H1 (cell line): ENCODE results near the gene SLC2A4. TPM values are rescaled to one million over a fixed set of nuclear protein-coding genes. Genes with fewer than 3 reads are reported as not detected.

Experiments used
- CTCF ChIA-PET: fragments of 300-600 bp; sonication (Branson Sonifier 250); formaldehyde crosslinking; loops from one replicate; lab custom pipeline; 2021; ENCODE audit not compliant: partially characterized antibody; lab: Charles Lee
- POLR2A ChIA-PET: fragments of 300-600 bp; sonication (Branson Sonifier 250); formaldehyde crosslinking; loops from one replicate; lab custom pipeline; 2021; ENCODE audit warnings: inconsistent platforms; ENCODE audit not compliant: partially characterized antibody; lab: Charles Lee
- DNase-seq, 2 experiments: peaks; one replicate each; pipeline versions ENCODE4 v3.0.0 to v3.0.0-alpha.2; 2010 to 2022; ENCODE audit warnings: low spot score in 2 of 2, low read depth in 1 of 2, mixed read lengths in 1 of 2
- FAIRE-seq: peaks from 2 replicates; lab custom pipeline; 2011; peaks lifted over from hg19 to GRCh38; lab: Jason Lieb, UNC
- H2AFZ ChIP-seq: 2 replicates; pipeline ENCODE4 v1.8.1; 2012; ENCODE audit warnings: low read length, inconsistent platforms
- H2AK5ac ChIP-seq: 2 replicates; pipeline ENCODE4 v1.6.1; 2013; ENCODE audit warnings: low read depth, low read length
- H2BK120ac ChIP-seq: replicated peaks from 2 replicates; pipeline ENCODE3; 2013; ENCODE audit warnings: low read depth, low read length, inconsistent platforms
- H2BK12ac ChIP-seq: 2 replicates; pipeline ENCODE4 v1.6.1; 2013; ENCODE audit warnings: low read depth, low read length
- H2BK15ac ChIP-seq: 2 replicates; pipeline ENCODE4 v1.6.1; 2013; ENCODE audit warnings: low read length
- H2BK20ac ChIP-seq: 2 replicates; pipeline ENCODE4 v1.6.1; 2013; ENCODE audit warnings: low read length
- H2BK5ac ChIP-seq: 2 replicates; pipeline ENCODE4 v1.6.1; 2013; ENCODE audit warnings: low read depth, low read length
- H3K14ac ChIP-seq: 2 replicates; pipeline ENCODE4 v1.6.1; 2013; ENCODE audit warnings: inconsistent platforms; ENCODE audit not compliant: insufficient read length
- H3K18ac ChIP-seq: 2 replicates; pipeline ENCODE4 v1.6.1; 2013; ENCODE audit warnings: low read length; ENCODE audit errors: extremely low read depth
- H3K23ac ChIP-seq: 2 replicates; pipeline ENCODE4 v1.6.1; 2013; ENCODE audit warnings: inconsistent platforms; ENCODE audit not compliant: insufficient read length
- H3K23me2 ChIP-seq: 2 replicates; pipeline ENCODE4 v1.6.1; 2013; ENCODE audit warnings: low read depth, low read length
- H3K27ac ChIP-seq: 2 replicates; pipeline ENCODE4 v1.6.1; 2011; ENCODE audit warnings: low read depth, low read length, inconsistent platforms
- H3K27me3 ChIP-seq, 4 experiments: replicated peaks in 1 of 4; 1 replicate in 1 of 4; 2 replicates in 3 of 4; pipeline versions ENCODE4 v1.6.1 to v1.8.1; 2011 to 2013; ENCODE audit warnings: low read length in 3 of 4, mild to moderate bottlenecking in 3 of 4, inconsistent platforms in 2 of 4, mixed read lengths in 2 of 4, moderate library complexity in 1 of 4; ENCODE audit not compliant: control insufficient read depth in 3 of 4, insufficient read depth in 3 of 4; ENCODE audit errors: extremely low read depth in 1 of 4
- H3K36me3 ChIP-seq, 4 experiments: 2 replicates each; pipeline versions ENCODE4 v1.6.1 to v1.8.1; 2011 to 2013; ENCODE audit warnings: mild to moderate bottlenecking in 4 of 4, low read length in 3 of 4, moderate library complexity in 2 of 4, control low read depth in 1 of 4, inconsistent platforms in 1 of 4; ENCODE audit not compliant: insufficient read depth in 4 of 4, control insufficient read depth in 2 of 4
- H3K4ac ChIP-seq: replicated peaks from 2 replicates; pipeline ENCODE3; 2013; ENCODE audit warnings: low read length, low read depth, mixed read lengths, inconsistent platforms; ENCODE audit not compliant: insufficient read length
- H3K4me1 ChIP-seq, 4 experiments: replicated peaks in 1 of 4; 1 replicate in 1 of 4; 2 replicates in 3 of 4; pipeline versions ENCODE4 v1.6.1 to v1.8.1; 2011 to 2013; ENCODE audit warnings: low read length in 3 of 4, inconsistent platforms in 2 of 4, mixed read lengths in 1 of 4; ENCODE audit not compliant: insufficient read depth in 4 of 4, control insufficient read depth in 3 of 4
- H3K4me2 ChIP-seq, 2 experiments: 2 replicates each; pipeline versions ENCODE4 v1.6.1 to v1.8.1; 2011 to 2013; ENCODE audit warnings: low read depth in 2 of 2, low read length in 2 of 2, control low read depth in 1 of 2, inconsistent platforms in 1 of 2, mild to moderate bottlenecking in 1 of 2; ENCODE audit not compliant: insufficient read depth in 1 of 2
- H3K4me3 ChIP-seq, 4 experiments: fragments of 200-600, 300-600 bp in 1 of 4; sonication (generic), shearing (Covaris generic), sonication (Bioruptor Twin) in 1 of 4; 2 replicates each; pipeline versions ENCODE4 v1.5.1 to v1.8.1; 2011 to 2016; ENCODE audit warnings: low read length in 4 of 4, low read depth in 3 of 4, control low read depth in 2 of 4, inconsistent platforms in 2 of 4, mild to moderate bottlenecking in 2 of 4, mixed read lengths in 1 of 4, moderate library complexity in 1 of 4; ENCODE audit not compliant: insufficient read depth in 2 of 4; ENCODE audit errors: extremely low read depth in 1 of 4
- H3K56ac ChIP-seq: replicated peaks from 2 replicates; pipeline ENCODE3; 2013; ENCODE audit warnings: low read depth, mild to moderate bottlenecking, mixed read lengths, low read length, inconsistent platforms; ENCODE audit not compliant: insufficient read length
- H3K79me1 ChIP-seq: 2 replicates; pipeline ENCODE4 v1.6.1; 2013; ENCODE audit warnings: low read depth, low read length, control low read depth
- H3K79me2 ChIP-seq, 2 experiments: 2 replicates each; pipeline versions ENCODE4 v1.6.1 to v1.8.1; 2012 to 2013; ENCODE audit warnings: low read length in 2 of 2, mild to moderate bottlenecking in 2 of 2, inconsistent platforms in 1 of 2; ENCODE audit not compliant: insufficient read depth in 2 of 2, control insufficient read depth in 1 of 2
- H3K9ac ChIP-seq, 4 experiments: replicated peaks in 1 of 4; 1 replicate in 1 of 4; 2 replicates in 3 of 4; pipeline versions ENCODE4 v1.6.1 to v1.8.1; 2011 to 2013; ENCODE audit warnings: low read depth in 3 of 4, low read length in 3 of 4, control low read depth in 2 of 4, mild to moderate bottlenecking in 2 of 4, moderate library complexity in 2 of 4, inconsistent platforms in 1 of 4; ENCODE audit errors: extremely low read depth in 1 of 4
- H3K9me3 ChIP-seq, 2 experiments: 2 replicates each; pipeline versions ENCODE4 v1.6.1 to v1.8.1; 2012 to 2013; ENCODE audit warnings: mild to moderate bottlenecking in 2 of 2, moderate library complexity in 2 of 2, control low read depth in 1 of 2, inconsistent platforms in 1 of 2, low read depth in 1 of 2, low read length in 1 of 2, mixed read lengths in 1 of 2; ENCODE audit not compliant: insufficient read depth in 2 of 2
- H4K20me1 ChIP-seq, 2 experiments: replicated peaks in 1 of 2; 2 replicates each; pipeline versions ENCODE3 to v1.8.1; 2011 to 2013; ENCODE audit warnings: inconsistent platforms in 2 of 2, low read length in 2 of 2, mild to moderate bottlenecking in 1 of 2; ENCODE audit not compliant: insufficient read depth in 2 of 2, control insufficient read depth in 1 of 2
- H4K5ac ChIP-seq: 2 replicates; pipeline ENCODE4 v1.6.1; 2013; ENCODE audit warnings: low read length, low read depth, mixed read lengths, inconsistent platforms; ENCODE audit not compliant: insufficient read length
- H4K8ac ChIP-seq: 2 replicates; pipeline ENCODE4 v1.8.0; 2013; ENCODE audit warnings: mild to moderate bottlenecking, moderate library complexity, low read length, inconsistent platforms; ENCODE audit not compliant: insufficient read depth; ENCODE audit errors: extremely low read depth
- H4K91ac ChIP-seq: replicated peaks from 2 replicates; pipeline ENCODE3; 2013; ENCODE audit warnings: low read length, mixed read lengths, inconsistent platforms; ENCODE audit not compliant: insufficient read length
- BCL11A ChIP-seq, 2 experiments: IDR thresholded peaks; one replicate each; pipeline ENCODE4 v1.6.1; 2011; ENCODE audit warnings: low read depth in 2 of 2, low read length in 2 of 2, mild to moderate bottlenecking in 2 of 2
- HDAC6 ChIP-seq: IDR thresholded peaks from one replicate; pipeline ENCODE4 v1.7.1; 2012; ENCODE audit warnings: low read depth, mild to moderate bottlenecking, inconsistent platforms, low read length, moderate library complexity
- MAFK ChIP-seq: IDR thresholded peaks from 2 replicates; pipeline ENCODE4 v1.6.1; 2012; ENCODE audit warnings: low read depth, mild to moderate bottlenecking, improper control_type of control experiment, low read length
- POLR2A ChIP-seq, 2 experiments: IDR thresholded peaks; 1 replicate in 1 of 2; 2 replicates in 1 of 2; pipeline ENCODE4 v1.6.1; 2011; ENCODE audit warnings: low read depth in 2 of 2, low read length in 2 of 2, mild to moderate bottlenecking in 2 of 2; ENCODE audit errors: control extremely low read depth in 1 of 2
- POLR2AphosphoS5 ChIP-seq: IDR thresholded peaks from 2 replicates; pipeline ENCODE4 v1.6.1; 2011; ENCODE audit warnings: low read depth, low read length
- RXRA ChIP-seq: IDR thresholded peaks from 2 replicates; pipeline ENCODE4 v1.6.1; 2011; ENCODE audit warnings: low read depth, mild to moderate bottlenecking, low read length, moderate library complexity; ENCODE audit not compliant: insufficient read depth
- SRF ChIP-seq: IDR thresholded peaks from 2 replicates; pipeline ENCODE4 v1.6.1; 2011; ENCODE audit warnings: mild to moderate bottlenecking, low read depth, low read length, moderate library complexity
- WGBS, 2 experiments: shearing (Covaris generic) in 1 of 2; methylation state at CpG; one replicate each; pipeline versions ENCODE4 v1.1.6 to v1.1.7; 2013 to 2015; ENCODE audit warnings: low lambda C conversion rate in 2 of 2, mixed read lengths in 2 of 2, inconsistent platforms in 1 of 2, low coverage in 1 of 2, missing lambda C conversion rate in 1 of 2; ENCODE audit not compliant: insufficient replicate concordance in 2 of 2, insufficient coverage in 1 of 2, insufficient read length in 1 of 2; ENCODE audit errors: extremely low coverage in 1 of 2, missing lambda C conversion rate in 1 of 2; 5-methylcytosine and 5-hydroxymethylcytosine counted together
- polyA plus RNA-seq, 7 experiments: library from polyadenylated mRNA; depleted of rRNA in 3 of 7; stranded (reverse) in 5 of 7; unstranded in 2 of 7; fragments of >200 nt in 5 of 7; fragments of 200-250 nt in 2 of 7; gene quantifications; 1 replicate in 5 of 7; 2 replicates in 1 of 7; 4 replicates in 1 of 7; pipeline versions ENCODE4 v1.2.1 to v1.2.3, GENCODE V29; 2011 to 2013; ENCODE audit warnings: missing spikeins in 2 of 7, mixed read lengths in 2 of 7
- total RNA-seq: library from RNA; stranded (reverse); fragmentation: NEBNext Ultra II Directional; extraction: Animal tissue kit (Norgen Biotek cat#: 25700); gene quantifications from 2 replicates; pipeline ENCODE4 v1.2.1, GENCODE V29; 2021

Gene SLC2A4
- total and polyA plus RNA-seq, 2 of the 8 experiments (the other 6 are each of a cell fraction or from before 2014, with no cell fraction given), result 5.7 to 6.9 TPM

GRCh38 chr17:7254511-7254910 lies 27.0 kb upstream of the SLC2A4 start:
- no peak overlapping the region for H3K14ac ChIP-seq
- peaks cover 12 to 36% of the 10 kb centered on the region in 2 experiments for H3K79me2 ChIP-seq
- DNase-seq (no peak), FAIRE-seq (no peak)
- TF ChIP-seq MAFK (no peak), BCL11A (IDR thresholded peaks at IDR 0.05; ENCODE audit: low read depth in 2 of 2, low read length in 2 of 2) (no peak), RXRA (no peak), POLR2A (IDR thresholded peaks at IDR 0.05; ENCODE audit: control extremely low read depth in 1 of 2, low read depth in 2 of 2, low read length in 2 of 2) (peak in 1 of 2 experiments; percentile 40; a peak in 2 of 3 replicates), SRF (no peak), POLR2AphosphoS5 (peak; percentile 67; the same call in 1 of the 2 replicates), HDAC6 (no peak)
- H2BK20ac ChIP-seq, result no peak overlapping the region
- no peak overlapping the region for H4K5ac ChIP-seq
- peaks cover 2 to 32% (median 19%) of the 10 kb centered on the region in 4 experiments for H3K36me3 ChIP-seq
- peaks cover 0 to 9% (median 4%) of the 10 kb centered on the region in 4 experiments; a peak in 6 of 7 replicates for H3K4me1 ChIP-seq
- H3K27me3 ChIP-seq, result no peaks in the 10 kb centered on the region
- no peak overlapping the region for H2BK5ac ChIP-seq
- H4K8ac ChIP-seq, result no peak overlapping the region
- POLR2A ChIA-PET, result interaction anchor here (1.0 to 13.7 kb wide), 9 partner anchors 10 to 75 kb away, joined by 3 to 161 read pairs (median 7); partner anchors contain the start of genes ACADVL, DLG4, DVL2 and GABARAP
- H3K27ac ChIP-seq, result no peak overlapping the region
- no peak overlapping the region for H3K4ac ChIP-seq
- H2AFZ ChIP-seq, result no peak overlapping the region
- no peak overlapping the region for H3K56ac ChIP-seq
- CTCF ChIA-PET, result interaction anchor here (0.6 to 0.8 kb wide), 4 partner anchors 11 to 1948 kb away, joined by 3 read pairs; no protein-coding TSS in a partner anchor
- peaks cover 7% of the 10 kb centered on the region for H3K23me2 ChIP-seq
- H2BK15ac ChIP-seq, result no peak overlapping the region
- H3K23ac ChIP-seq, result no peak overlapping the region
- H2AK5ac ChIP-seq, result no peak overlapping the region
- no peak overlapping the region for H2BK12ac ChIP-seq
- H3K79me1 ChIP-seq, result peaks cover 10% of the 10 kb centered on the region
- H3K9me3 ChIP-seq, result no peaks in the 10 kb centered on the region
- H3K9ac ChIP-seq, result no peak overlapping the region
- no peak overlapping the region for H4K91ac ChIP-seq
- no peak overlapping the region for H2BK120ac ChIP-seq
- H3K18ac ChIP-seq, result no peak overlapping the region
- peaks cover 2 to 12% of the 10 kb centered on the region in 2 experiments for H4K20me1 ChIP-seq
- no peak overlapping the region for H3K4me3 ChIP-seq
- H3K4me2 ChIP-seq, result no peak overlapping the region
- WGBS, 2 experiments, result 93% methylated on average over 4 of the region's 4 CpGs; no CpG with 5 or more reads in 1 of the 2 experiments
